SU-DHL-6 (cell line): ENCODE results near the gene ASTN1.

ENCODE experiments used
- CTCF ChIP-seq: fragments of 200-600 bp; sonication (generic); IDR thresholded peaks from one replicate; pipeline ENCODE4 v1.5.1; 2017; ENCODE audit warnings: antibody characterized with exemption, mild to moderate bottlenecking, low read length, moderate library complexity; ENCODE audit not compliant: insufficient read depth, poor library complexity, severe bottlenecking
- EZH2phosphoT487 ChIP-seq: fragments of 200-600 bp; sonication (generic), shearing (Covaris generic); conservative IDR thresholded peaks from 2 replicates; pipeline ENCODE4 v1.6.1; 2018; ENCODE audit warnings: mild to moderate bottlenecking, antibody characterized with exemption, low read length, moderate library complexity, mixed read lengths

- TF ChIP-seq CTCF (no peak), EZH2phosphoT487 (no peak)
These were observed 140.8 kb downstream of the ASTN1 start for GRCh38 chr1:177023726-177024125.
